ENCODE data around the gene TMEM218. TPM values are rescaled to one million over a fixed set of nuclear protein-coding genes. Genes with fewer than 3 reads are reported as not detected.

TMEM218 gene
- total and polyA plus RNA-seq, 9 donors = 13.0 to 37.3 (median 18.5) TPM

DNA sequence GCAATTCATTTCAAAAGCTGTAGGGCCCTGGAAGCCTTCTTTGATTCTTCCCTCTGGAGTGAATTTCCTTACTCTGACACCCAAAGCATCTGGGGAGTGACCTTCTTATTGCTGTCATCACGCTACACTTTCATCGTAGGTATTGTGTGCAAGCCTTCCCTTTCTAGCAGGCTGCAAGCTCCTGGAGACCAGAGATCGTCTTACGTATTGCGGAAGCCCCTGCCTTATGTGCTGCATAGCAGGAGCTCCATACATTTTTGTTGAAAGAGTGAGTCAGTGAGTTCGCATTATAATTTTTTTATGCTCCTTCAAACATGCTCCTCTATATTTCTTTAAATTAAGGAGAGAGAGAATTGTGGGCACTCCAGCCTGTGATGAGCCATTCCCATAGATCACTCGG is 21.2 kb upstream of the TMEM218 start:
- H3K4me1 ChIP-seq (ENCODE audit: insufficient read depth) = no peaks in the 10 kb centered on the region
- 82% methylated on average over 7 of the region's 7 CpGs for WGBS, 3 donors
- intact Hi-C loops (cut with DNase I) = no loop called here

DNA sequence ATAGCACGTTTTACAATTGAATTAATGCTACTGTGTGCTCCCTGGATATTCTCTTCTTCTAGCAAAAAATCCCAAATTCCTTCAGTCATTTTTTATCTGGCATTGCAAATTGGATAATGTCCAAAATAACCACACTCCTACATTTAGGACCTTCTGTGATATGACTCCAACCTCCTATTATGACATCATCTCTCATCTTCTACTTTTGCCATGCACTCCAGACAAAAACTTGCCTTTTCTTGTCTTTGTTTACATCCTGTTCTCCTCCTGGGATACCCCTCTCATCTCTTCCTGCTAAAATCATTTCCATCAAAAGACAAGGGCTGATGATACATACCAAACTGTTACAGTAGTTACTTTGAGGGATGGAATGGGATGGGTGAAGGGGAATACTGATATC is 20.6 kb upstream of the TMEM218 start:
- no peak overlapping the region for H3K4me3 ChIP-seq
- H3K27me3 ChIP-seq = no peaks in the 10 kb centered on the region
- DNase-seq = no peak
- no peak overlapping the region for H3K27ac ChIP-seq
- no peaks in the 10 kb centered on the region for H3K36me3 ChIP-seq
- no peak for TF ChIP-seq POLR2A (IDR thresholded peaks at IDR 0.05)
- TF ChIP-seq EP300 (IDR thresholded peaks at IDR 0.05) = no peak
- TF ChIP-seq, protein P1, sequence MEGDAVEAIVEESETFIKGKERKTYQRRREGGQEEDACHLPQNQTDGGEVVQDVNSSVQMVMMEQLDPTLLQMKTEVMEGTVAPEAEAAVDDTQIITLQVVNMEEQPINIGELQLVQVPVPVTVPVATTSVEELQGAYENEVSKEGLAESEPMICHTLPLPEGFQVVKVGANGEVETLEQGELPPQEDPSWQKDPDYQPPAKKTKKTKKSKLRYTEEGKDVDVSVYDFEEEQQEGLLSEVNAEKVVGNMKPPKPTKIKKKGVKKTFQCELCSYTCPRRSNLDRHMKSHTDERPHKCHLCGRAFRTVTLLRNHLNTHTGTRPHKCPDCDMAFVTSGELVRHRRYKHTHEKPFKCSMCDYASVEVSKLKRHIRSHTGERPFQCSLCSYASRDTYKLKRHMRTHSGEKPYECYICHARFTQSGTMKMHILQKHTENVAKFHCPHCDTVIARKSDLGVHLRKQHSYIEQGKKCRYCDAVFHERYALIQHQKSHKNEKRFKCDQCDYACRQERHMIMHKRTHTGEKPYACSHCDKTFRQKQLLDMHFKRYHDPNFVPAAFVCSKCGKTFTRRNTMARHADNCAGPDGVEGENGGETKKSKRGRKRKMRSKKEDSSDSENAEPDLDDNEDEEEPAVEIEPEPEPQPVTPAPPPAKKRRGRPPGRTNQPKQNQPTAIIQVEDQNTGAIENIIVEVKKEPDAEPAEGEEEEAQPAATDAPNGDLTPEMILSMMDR (IDR thresholded peaks at IDR 0.05) = no peak
- H3K9me3 ChIP-seq = no peaks in the 10 kb centered on the region
- 58 to 59% (median 59%) methylated on average over 1 of the region's 1 CpG for WGBS, 3 donors
- intact Hi-C loops (cut with DNase I) = no loop called here
- H3K4me1 ChIP-seq (ENCODE audit: insufficient read depth) = no peaks in the 10 kb centered on the region

More for the DNA sequence above, 21.2 kb upstream of the TMEM218 start:
- no peak for DNase-seq
- H3K36me3 ChIP-seq = no peaks in the 10 kb centered on the region
- H3K27ac ChIP-seq = no peak overlapping the region
- no peaks in the 10 kb centered on the region for H3K9me3 ChIP-seq
- TF ChIP-seq EP300 (IDR thresholded peaks at IDR 0.05) (no peak), POLR2A (IDR thresholded peaks at IDR 0.05) (no peak)
- TF ChIP-seq, protein P1 (IDR thresholded peaks at IDR 0.05) = no peak
- H3K27me3 ChIP-seq = no peaks in the 10 kb centered on the region
- no peak overlapping the region for H3K4me3 ChIP-seq

DNA sequence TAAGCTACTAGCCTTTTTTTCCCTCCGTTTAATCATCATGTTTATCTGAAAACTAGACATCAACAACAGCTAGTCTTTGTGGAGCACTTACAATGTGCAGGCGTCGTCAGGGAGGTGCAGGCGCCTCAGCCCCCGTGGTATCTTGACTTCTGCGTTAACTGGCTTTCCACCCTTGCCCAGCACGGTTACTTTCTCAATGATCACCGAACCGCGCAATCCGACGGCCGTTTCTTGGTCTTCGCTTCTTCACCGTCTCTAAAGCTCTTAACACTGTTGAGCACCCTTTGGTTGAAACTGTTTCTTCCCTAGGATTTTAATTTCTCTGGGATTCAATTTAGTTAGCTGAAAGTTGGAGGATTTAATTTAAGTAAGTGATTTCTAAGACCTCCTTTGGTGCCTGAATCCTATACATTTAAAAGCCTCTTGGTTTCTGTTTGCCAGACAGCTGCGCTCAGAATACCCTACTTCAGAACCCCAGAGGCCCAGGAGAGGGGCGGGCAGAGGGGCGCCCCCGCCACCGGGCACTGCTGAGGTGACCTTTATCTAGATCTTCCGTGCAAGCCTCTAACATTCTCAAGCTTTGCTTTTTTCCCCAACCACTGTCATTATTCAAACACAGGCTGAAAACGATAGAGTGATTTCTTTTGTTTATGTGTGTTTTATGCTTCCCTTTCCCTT is 18.0 kb upstream of the TMEM218 start:
- Histone ChIP-seq H3K36me3 (no peaks in the 10 kb centered on the region), H3K9me3 (no peaks in the 10 kb centered on the region), H3K4me1 (ENCODE audit: insufficient read depth) (no peaks in the 10 kb centered on the region), H3K4me3 (no peak overlapping the region), H3K27me3 (no peaks in the 10 kb centered on the region), H3K27ac (no peak overlapping the region)
- TF ChIP-seq EP300 (IDR thresholded peaks at IDR 0.05) (no peak), POLR2A (IDR thresholded peaks at IDR 0.05) (no peak)
- DNase-seq = no peak
- intact Hi-C loops (cut with DNase I) = no loop called here
- whole genome bisulfite sequencing, 3 donors = 61 to 68% (median 64%) methylated on average over 22 of the region's 22 CpGs

DNA sequence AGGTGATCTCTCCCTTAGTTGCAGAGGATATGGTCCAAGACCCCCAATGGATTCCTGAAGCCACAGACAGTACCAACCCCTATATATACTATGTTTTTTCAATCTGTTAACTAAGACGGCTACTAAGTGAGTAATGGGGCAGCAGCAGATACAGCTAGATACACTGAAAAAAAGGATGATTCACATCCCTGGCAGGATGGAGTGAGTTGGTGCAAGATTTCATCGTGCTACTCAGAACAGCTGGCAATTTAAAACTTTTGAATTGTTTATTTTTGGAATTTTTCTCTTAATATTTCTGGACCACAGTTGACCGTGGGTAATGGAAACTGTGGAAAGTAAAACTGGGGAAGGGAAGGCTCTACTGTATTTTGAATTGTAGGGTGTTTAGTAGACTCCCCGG is 17.0 kb upstream of the TMEM218 start:
- Histone ChIP-seq H3K4me1 (ENCODE audit: insufficient read depth) (no peaks in the 10 kb centered on the region), H3K27ac (no peak overlapping the region), H3K27me3 (no peaks in the 10 kb centered on the region), H3K36me3 (no peaks in the 10 kb centered on the region), H3K9me3 (no peaks in the 10 kb centered on the region), H3K4me3 (no peak overlapping the region)
- intact Hi-C loops (cut with DNase I) = no loop called here
- TF ChIP-seq, protein P1 (IDR thresholded peaks at IDR 0.05) = no peak
- TF ChIP-seq POLR2A (IDR thresholded peaks at IDR 0.05) = no peak
- no peak for TF ChIP-seq EP300 (IDR thresholded peaks at IDR 0.05)
- 50 to 62% (median 56%) methylated on average over 4 of the region's 4 CpGs for WGBS, 3 donors
- DNase-seq = no peak

DNA sequence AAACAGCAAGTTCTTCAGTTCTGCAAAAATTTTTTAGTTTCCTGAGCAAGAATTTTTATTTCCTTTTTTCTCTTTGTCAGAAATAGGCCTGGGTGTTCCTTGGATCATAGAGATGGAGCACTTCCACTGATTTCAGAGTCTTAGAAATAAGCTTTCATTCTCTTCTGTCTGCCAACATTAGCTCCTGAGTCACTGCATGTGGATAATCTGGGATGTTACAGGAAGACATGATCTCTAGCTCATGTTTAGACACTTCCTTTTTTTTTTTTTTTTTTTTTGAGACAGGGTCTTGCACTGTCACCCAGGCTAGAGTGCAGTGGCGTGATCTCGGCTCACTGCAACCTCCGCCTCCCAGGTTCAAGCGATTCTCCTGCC is 13.2 kb upstream of the TMEM218 start:
- H3K36me3 ChIP-seq = no peaks in the 10 kb centered on the region
- intact Hi-C loops (cut with DNase I) = no loop called here
- H3K4me1 ChIP-seq (ENCODE audit: insufficient read depth) = no peaks in the 10 kb centered on the region
- H3K27me3 ChIP-seq = no peaks in the 10 kb centered on the region
- no peaks in the 10 kb centered on the region for H3K9me3 ChIP-seq
- DNase-seq = no peak
- TF ChIP-seq EP300 (IDR thresholded peaks at IDR 0.05) (no peak), POLR2A (IDR thresholded peaks at IDR 0.05) (no peak)
- TF ChIP-seq, protein P1 (IDR thresholded peaks at IDR 0.05) = no peak
- 93 to 96% (median 95%) methylated on average over 4 of the region's 4 CpGs for WGBS, 3 donors
- no peak overlapping the region for H3K4me3 ChIP-seq
- H3K27ac ChIP-seq = no peak overlapping the region
